GM12801 (cell line): ENCODE results near the gene PRKCA.

Experiments
- CTCF ChIP-seq: IDR thresholded peaks from one replicate; pipeline ENCODE4 v1.5.1; 2011; ENCODE audit warnings: control low read depth; ENCODE audit not compliant: insufficient read length; ENCODE audit errors: extremely low read depth

PRKCA gene

GRCh38 chr17:66652840-66653507, 350.6 kb downstream of the PRKCA start:
- TF ChIP-seq CTCF, result no peak

- TF ChIP-seq CTCF, result no peak
Measured at GRCh38 chr17:66654106-66654740, 351.8 kb downstream of the PRKCA start.

- TF ChIP-seq CTCF, result no peak
Measured at GRCh38 chr17:66654764-66655163, 352.4 kb downstream of the PRKCA start.

GRCh38 chr17:66655461-66655860, 353.0 kb downstream of the PRKCA start:
- no peak for TF ChIP-seq CTCF

GRCh38 chr17:66655861-66656260, 353.4 kb downstream of the PRKCA start:
- no peak for TF ChIP-seq CTCF

GRCh38 chr17:66661411-66662256, 359.2 kb downstream of the PRKCA start:
- TF ChIP-seq CTCF, result no peak

GRCh38 chr17:66662496-66662895, 360.1 kb downstream of the PRKCA start:
- TF ChIP-seq CTCF, result no peak
